Breast epithelium (tissue), 4 donors: ENCODE measurements around the gene HHATL. TPM values are rescaled to one million over a fixed set of nuclear protein-coding genes. Genes with fewer than 3 reads are reported as not detected.

Source experiments
- DNase-seq, 2 donors: peaks; one replicate each; pipeline ENCODE4 v3.0.0-alpha.2; 2019; ENCODE audit warnings: low spot score in 2 of 2
- H3K27ac ChIP-seq, 2 donors: fragments of 200-600 bp; sonication (generic) in 1 of 2; one replicate each; pipeline ENCODE4 v1.5.1; 2016 to 2019; ENCODE audit warnings: mild to moderate bottlenecking in 1 of 2
- H3K27me3 ChIP-seq, 2 donors: fragments of 200-600 bp; sonication (generic) in 1 of 2; one replicate each; pipeline versions ENCODE4 v1.5.1 to v1.6.0; 2017 to 2019; ENCODE audit warnings: control low read depth in 1 of 2, mild to moderate bottlenecking in 1 of 2
- H3K36me3 ChIP-seq: fragments of 200-600 bp; one replicate; pipeline ENCODE4 v1.5.1; 2019
- H3K4me1 ChIP-seq, 2 donors: fragments of 200-600 bp; sonication (generic); one replicate each; pipeline ENCODE4 v1.5.1; 2016 to 2019; ENCODE audit warnings: control low read depth in 1 of 2
- H3K4me3 ChIP-seq, 3 donors: fragments of 200-600 bp; sonication (generic); 1 replicate in 2 of 3; 2 replicates in 1 of 3; pipeline ENCODE4 v1.5.1; 2016 to 2019; ENCODE audit warnings: mild to moderate bottlenecking in 3 of 3, moderate library complexity in 2 of 3
- H3K9me3 ChIP-seq, 2 donors: fragments of 200-600 bp; sonication (generic) in 1 of 2; one replicate each; pipeline ENCODE4 v1.5.1; 2016 to 2019; ENCODE audit warnings: control low read depth in 1 of 2
- CTCF ChIP-seq, 3 donors: fragments of 450-650 bp; IDR thresholded peaks; one replicate each; pipeline ENCODE4 v1.5.1; 2016 to 2017; ENCODE audit warnings: antibody characterized with exemption in 3 of 3, mild to moderate bottlenecking in 3 of 3, moderate library complexity in 3 of 3
- POLR2A ChIP-seq: fragments of 450-650 bp; IDR thresholded peaks from one replicate; pipeline ENCODE4 v1.6.1; 2016; ENCODE audit warnings: antibody characterized with exemption, mild to moderate bottlenecking, moderate library complexity
- POLR2AphosphoS5 ChIP-seq, 3 donors: sonication (generic); formaldehyde crosslinking; IDR thresholded peaks; one replicate each; pipeline ENCODE4 v1.6.1; 2017; ENCODE audit warnings: antibody characterized with exemption in 3 of 3
- intact Hi-C: fragments of 100-400 bp; cut with DNase I; formaldehyde crosslinking; loops from one replicate; pipeline ENCODE4 v1.15.1; 2023; ENCODE audit warnings: low total_unique reads
- total RNA-seq, 3 donors: library from RNA; depleted of rRNA; stranded (reverse); fragments of >200 nt; gene quantifications; one replicate each; pipeline ENCODE4 v1.1.0, GENCODE V29; 2016

Gene HHATL
- total RNA-seq, 3 donors from 2014 or later: 0.32 to 1.6 TPM; not detected in 1

DNA sequence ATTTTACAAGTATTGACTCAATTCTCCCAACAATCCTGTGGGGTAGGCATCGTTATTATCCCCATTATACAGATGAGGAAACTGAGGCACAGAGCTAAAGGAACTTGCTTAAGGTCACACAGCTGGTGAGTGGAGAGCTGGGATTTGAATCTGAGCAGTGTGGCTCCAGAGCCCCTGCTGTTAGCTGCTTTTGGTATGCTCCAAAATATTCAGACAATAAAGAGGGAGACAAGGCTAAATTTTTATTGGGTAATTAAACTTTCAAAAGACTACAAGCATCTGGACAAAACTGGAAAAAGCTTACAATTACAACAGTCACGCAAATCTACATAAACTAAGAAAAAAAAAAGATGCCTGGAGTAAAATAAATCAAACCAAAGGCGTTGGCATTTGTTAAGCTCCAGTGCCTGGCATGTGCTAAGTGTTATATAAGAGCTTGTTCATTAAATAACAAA is 42.7 kb upstream of the HHATL start:
- DNase-seq: no peak
- no peaks in the 10 kb centered on the region for H3K36me3 ChIP-seq
- no peaks in the 10 kb centered on the region for H3K4me1 ChIP-seq
- intact Hi-C loops: no loop called here
- H3K27me3 ChIP-seq: no peaks in the 10 kb centered on the region
- H3K4me3 ChIP-seq: no peak overlapping the region
- no peak for TF ChIP-seq POLR2AphosphoS5 (IDR thresholded peaks at IDR 0.05)
- no peak for TF ChIP-seq CTCF (IDR thresholded peaks at IDR 0.05)
- no peak for TF ChIP-seq POLR2A
- H3K9me3 ChIP-seq: no peaks in the 10 kb centered on the region
- H3K27ac ChIP-seq: peak overlapping the region in 1 of 2 donors; percentile 71

DNA sequence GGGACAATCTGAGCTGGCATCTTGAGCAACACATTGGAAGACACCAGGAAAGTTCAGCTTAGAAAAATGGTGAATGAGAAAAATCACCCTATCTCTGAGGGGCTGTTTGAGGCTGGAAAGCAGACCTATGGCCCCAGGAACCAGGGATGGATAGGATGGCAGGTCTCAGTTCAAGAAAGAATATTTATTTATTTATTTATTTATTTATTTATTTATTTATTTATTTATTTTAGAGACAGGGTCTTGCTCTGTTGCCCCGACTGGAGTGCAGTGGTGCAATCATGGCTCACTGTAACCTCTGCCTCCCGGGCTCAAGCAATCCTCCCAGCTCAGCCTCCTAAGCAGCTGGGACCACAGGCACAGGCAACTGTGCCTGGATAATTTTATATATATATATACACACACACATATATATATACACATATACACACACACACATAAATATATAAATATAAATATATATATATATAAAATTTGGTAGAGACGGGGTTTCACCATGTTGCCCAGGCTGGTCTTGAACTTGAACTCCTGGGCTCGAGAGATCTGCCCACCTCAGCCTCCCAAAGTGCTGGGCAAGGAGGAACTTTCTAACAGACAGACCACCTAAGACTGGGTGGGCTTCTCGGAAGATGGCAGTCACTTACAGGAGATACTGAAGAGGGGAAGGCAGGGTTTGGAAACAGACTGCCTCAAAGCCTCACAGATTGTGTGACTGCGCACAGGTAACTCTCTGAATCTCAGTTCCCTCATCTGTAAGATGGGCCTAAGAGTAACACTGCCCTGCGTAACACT is 40.8 kb upstream of the HHATL start:
- DNase-seq: peak in 1 of 2 donors; percentile 12
- no peak overlapping the region for H3K4me3 ChIP-seq
- H3K4me1 ChIP-seq: no peaks in the 10 kb centered on the region
- no peaks in the 10 kb centered on the region for H3K36me3 ChIP-seq
- no peaks in the 10 kb centered on the region for H3K9me3 ChIP-seq
- no peak for TF ChIP-seq POLR2A
- TF ChIP-seq CTCF (IDR thresholded peaks at IDR 0.05): no peak
- no peak for TF ChIP-seq POLR2AphosphoS5 (IDR thresholded peaks at IDR 0.05)
- H3K27me3 ChIP-seq: no peaks in the 10 kb centered on the region
- H3K27ac ChIP-seq: peak overlapping the region; percentile 29 to 36
- intact Hi-C loops: no loop called here

DNA sequence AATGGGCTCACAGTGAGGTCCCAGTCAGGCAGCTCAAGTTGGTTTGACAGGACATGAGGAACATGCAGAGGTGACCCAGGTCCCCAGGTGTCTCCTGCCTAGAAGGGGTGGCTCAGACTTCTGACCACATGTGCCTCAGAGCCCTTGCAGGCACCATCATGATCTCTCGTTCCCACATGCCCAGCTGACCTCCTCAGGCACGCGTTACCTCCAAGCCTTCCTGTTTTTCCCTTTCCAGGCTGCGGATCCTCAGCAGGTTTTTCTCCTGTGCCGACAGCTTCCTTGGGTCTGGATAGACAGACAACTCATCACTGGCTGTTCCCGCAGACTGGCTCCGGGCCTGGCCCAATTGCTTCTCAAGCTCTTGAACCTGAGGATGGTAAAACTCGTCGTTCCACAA is 40.1 kb upstream of the HHATL start:
- intact Hi-C loops: no loop called here
- Histone ChIP-seq H3K9me3 (no peaks in the 10 kb centered on the region), H3K4me1 (no peaks in the 10 kb centered on the region), H3K4me3 (no peak overlapping the region), H3K36me3 (no peaks in the 10 kb centered on the region), H3K27me3 (no peaks in the 10 kb centered on the region), H3K27ac (no peak overlapping the region)
- no peak for TF ChIP-seq CTCF (IDR thresholded peaks at IDR 0.05)
- TF ChIP-seq POLR2AphosphoS5 (IDR thresholded peaks at IDR 0.05): no peak
- no peak for TF ChIP-seq POLR2A
- peak in 1 of 2 donors; percentile 11 for DNase-seq

- H3K9me3 ChIP-seq: no peaks in the 10 kb centered on the region
- peak in 1 of 2 donors; percentile 4 for DNase-seq
- H3K36me3 ChIP-seq: no peaks in the 10 kb centered on the region
- TF ChIP-seq CTCF (IDR thresholded peaks at IDR 0.05): no peak
- TF ChIP-seq POLR2AphosphoS5 (IDR thresholded peaks at IDR 0.05): no peak
- no peak for TF ChIP-seq POLR2A
- H3K27me3 ChIP-seq: no peaks in the 10 kb centered on the region
- intact Hi-C loops: no loop called here
- H3K27ac ChIP-seq: no peak overlapping the region
- H3K4me1 ChIP-seq: no peaks in the 10 kb centered on the region
- H3K4me3 ChIP-seq: no peak overlapping the region
Observed at GRCh38 chr3:42742259-42742658, 39.7 kb upstream of the HHATL start.

DNA sequence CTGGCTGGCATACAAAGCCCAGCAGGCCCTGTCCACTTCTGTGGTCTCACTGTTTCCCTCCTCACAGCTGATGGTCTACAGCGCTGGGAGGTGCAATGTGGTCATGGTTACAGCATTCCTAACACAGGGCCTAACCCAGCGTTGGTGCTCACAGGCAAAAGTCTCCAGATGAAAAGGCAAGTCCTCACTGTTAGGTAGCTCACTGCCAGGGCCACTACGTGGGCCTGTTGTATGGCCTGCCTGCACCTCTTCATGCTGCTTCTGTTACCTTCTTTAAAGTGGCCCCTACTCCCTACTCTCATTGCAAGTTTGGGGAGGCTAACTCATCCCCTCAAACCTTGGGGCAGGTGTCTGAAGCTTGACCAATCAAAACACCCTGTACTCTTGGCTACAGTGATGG is 39.2 kb upstream of the HHATL start:
- Histone ChIP-seq H3K9me3 (no peaks in the 10 kb centered on the region), H3K4me3 (no peak overlapping the region), H3K27ac (no peak overlapping the region), H3K27me3 (no peaks in the 10 kb centered on the region), H3K36me3 (no peaks in the 10 kb centered on the region), H3K4me1 (no peaks in the 10 kb centered on the region)
- TF ChIP-seq POLR2A: no peak
- TF ChIP-seq CTCF (IDR thresholded peaks at IDR 0.05): no peak
- TF ChIP-seq POLR2AphosphoS5 (IDR thresholded peaks at IDR 0.05): no peak
- peak in 1 of 2 donors; percentile 10 for DNase-seq
- intact Hi-C loops: no loop called here
